Germinal center (tissue), 1 donor: ENCODE results near the gene HOOK2.

Experiments used
- DNase-seq: peaks from one replicate; pipeline ENCODE4 v3.0.0; 2012; ENCODE audit warnings: mixed read lengths, low spot score

Gene HOOK2

DNA sequence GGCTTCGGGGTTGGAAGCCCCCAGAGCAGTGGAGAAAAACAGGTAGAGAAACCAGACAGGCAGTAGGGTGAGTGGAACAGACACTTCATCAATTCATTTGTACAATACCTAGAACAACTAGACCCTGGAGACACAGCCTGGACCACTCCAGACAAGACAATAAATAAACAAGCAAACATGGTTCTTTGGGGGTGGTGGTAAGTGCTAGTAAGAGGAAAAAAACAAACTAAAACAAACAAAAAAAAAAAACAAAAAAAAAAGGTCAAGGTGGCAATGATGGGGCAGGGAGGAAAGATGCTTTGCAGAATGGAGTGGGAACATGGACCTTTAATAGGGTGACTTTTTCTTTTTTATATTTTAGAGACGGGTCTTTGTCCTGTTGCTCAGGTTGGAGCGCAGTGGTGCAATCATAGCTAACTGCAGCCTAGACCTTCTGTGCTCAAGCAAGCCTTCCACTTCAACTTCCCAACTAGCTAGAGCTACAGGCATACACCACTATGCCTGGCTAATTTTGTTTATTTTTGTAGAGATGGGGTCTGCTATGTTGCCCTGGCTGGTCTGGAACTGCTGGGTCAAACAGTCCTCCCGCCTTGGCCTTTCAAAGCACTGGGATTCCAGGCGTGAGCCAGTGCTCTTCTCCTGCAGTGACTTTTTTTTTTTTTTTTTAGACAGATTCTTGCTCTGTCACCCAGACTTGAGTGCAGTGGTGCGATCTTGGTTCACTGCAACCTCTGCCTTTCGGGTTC is 19.0 kb upstream of the HOOK2 start:
- no peak for DNase-seq

DNA sequence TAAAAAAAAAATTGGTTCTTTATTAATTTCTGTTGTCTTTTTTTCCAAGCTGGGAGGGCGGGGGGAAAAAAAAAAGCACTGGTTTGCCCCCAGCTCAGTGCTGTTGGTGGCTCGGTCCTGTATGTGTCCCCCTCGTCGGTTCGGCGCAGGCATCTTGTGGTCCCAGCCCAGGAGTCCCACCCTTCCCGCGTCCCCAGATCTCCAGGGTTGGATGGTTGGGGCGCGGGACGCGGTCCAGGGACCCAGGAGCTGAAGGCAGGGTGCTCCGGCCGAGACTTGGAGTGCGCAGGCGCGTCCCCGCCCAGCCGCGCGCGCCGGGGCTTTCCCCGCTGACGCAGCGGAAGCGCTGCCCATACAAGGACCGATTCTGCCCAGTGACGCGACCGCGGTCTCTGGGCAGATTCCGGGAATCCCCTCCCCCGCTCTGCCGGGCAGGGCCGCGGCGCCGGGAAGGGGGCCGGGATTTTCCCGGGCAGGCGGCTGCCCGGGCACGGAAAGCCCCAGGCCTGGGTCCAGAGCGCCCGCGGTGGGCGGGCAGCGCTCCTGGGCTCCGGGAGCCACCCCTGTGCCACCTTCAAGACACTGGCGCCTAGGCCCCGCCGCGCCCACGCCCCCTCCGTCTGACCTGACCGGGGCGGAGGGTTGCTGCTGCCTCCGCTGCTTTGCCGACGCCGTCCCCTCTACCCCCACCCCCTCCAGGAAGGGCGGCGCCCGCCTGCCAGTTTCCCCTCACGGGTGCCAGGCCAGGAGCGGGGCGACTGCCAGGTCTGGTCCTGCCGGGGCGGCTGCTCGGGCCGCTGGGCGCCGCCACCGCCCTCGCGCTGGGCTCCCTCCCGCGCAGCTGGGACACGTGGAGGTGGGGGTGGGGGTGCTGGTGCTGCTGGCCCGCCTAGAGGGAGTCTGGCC is 18.2 kb upstream of the HOOK2 start:
- DNase-seq = peak; percentile 94

DNA sequence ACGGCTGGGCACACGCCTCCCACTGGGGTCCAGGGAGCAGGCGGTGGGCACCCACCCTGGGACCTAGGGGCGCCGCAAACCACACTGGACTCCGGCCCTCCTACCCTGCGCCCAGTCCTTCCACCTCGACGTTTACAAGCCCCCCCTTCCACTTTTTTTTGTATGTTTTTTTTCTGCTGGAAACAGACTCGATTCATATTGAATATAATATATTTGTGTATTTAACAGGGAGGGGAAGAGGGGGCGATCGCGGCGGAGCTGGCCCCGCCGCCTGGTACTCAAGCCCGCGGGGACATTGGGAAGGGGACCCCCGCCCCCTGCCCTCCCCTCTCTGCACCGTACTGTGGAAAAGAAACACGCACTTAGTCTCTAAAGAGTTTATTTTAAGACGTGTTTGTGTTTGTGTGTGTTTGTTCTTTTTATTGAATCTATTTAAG is 17.5 kb upstream of the HOOK2 start:
- no peak for DNase-seq

DNA sequence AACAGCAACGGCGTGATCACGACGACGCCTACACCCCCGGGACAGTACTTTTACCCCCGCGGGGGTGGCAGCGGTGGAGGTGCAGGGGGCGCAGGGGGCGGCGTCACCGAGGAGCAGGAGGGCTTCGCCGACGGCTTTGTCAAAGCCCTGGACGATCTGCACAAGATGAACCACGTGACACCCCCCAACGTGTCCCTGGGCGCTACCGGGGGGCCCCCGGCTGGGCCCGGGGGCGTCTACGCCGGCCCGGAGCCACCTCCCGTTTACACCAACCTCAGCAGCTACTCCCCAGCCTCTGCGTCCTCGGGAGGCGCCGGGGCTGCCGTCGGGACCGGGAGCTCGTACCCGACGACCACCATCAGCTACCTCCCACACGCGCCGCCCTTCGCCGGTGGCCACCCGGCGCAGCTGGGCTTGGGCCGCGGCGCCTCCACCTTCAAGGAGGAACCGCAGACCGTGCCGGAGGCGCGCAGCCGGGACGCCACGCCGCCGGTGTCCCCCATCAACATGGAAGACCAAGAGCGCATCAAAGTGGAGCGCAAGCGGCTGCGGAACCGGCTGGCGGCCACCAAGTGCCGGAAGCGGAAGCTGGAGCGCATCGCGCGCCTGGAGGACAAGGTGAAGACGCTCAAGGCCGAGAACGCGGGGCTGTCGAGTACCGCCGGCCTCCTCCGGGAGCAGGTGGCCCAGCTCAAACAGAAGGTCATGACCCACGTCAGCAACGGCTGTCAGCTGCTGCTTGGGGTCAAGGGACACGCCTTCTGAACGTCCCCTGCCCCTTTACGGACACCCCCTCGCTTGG is 16.9 kb upstream of the HOOK2 start:
- no peak for DNase-seq

DNA sequence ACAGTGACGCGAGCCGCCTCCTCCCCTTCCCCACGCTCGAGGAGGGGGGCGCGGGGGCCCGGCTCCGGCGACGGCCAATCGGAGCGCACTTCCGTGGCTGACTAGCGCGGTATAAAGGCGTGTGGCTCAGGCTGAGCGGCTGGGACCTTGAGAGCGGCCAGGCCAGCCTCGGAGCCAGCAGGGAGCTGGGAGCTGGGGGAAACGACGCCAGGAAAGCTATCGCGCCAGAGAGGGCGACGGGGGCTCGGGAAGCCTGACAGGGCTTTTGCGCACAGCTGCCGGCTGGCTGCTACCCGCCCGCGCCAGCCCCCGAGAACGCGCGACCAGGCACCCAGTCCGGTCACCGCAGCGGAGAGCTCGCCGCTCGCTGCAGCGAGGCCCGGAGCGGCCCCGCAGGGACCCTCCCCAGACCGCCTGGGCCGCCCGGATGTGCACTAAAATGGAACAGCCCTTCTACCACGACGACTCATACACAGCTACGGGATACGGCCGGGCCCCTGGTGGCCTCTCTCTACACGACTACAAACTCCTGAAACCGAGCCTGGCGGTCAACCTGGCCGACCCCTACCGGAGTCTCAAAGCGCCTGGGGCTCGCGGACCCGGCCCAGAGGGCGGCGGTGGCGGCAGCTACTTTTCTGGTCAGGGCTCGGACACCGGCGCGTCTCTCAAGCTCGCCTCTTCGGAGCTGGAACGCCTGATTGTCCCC is 16.1 kb upstream of the HOOK2 start, which contains the start of gene JUNB:
TSS of gene JUNB (plus strand) at position 142 of the 706 bp plus-strand sequence. CDS start at position 428, 286 bp downstream.
- peak; percentile 93 for DNase-seq

DNA sequence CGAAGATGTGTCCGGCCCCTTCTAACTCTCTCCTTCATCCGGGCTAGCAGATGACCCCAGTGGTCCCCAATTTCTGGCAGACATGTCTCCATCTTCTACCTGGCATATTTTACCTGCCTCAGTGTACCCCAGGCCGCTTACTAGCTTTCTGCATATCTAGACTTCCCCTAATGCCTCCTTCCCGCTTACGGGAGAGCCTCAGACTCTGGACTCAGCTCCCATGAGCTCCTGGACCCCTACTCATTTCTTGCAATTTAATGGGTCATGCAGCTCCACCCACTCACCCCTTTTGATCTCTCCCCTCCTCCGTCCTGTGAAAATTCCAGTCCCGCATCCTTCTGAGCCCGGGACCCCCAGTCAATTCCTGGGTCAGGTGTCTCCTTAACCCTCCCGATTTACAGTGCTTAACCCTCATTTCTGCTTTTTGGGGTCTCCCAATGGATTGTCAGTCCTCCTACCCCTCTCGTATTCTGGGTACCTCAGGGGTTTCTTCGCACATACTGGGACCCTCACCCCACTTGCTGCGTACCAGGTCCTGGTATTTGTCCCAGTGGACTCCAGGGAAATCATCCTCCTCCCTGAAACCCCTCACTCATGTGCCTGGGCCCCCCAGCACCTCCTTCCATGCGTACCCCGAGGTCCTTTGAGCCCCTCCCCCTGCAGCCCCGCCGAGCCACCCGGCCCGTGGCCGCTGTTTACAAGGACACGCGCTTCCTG is 15.4 kb upstream of the HOOK2 start:
- no peak for DNase-seq

DNA sequence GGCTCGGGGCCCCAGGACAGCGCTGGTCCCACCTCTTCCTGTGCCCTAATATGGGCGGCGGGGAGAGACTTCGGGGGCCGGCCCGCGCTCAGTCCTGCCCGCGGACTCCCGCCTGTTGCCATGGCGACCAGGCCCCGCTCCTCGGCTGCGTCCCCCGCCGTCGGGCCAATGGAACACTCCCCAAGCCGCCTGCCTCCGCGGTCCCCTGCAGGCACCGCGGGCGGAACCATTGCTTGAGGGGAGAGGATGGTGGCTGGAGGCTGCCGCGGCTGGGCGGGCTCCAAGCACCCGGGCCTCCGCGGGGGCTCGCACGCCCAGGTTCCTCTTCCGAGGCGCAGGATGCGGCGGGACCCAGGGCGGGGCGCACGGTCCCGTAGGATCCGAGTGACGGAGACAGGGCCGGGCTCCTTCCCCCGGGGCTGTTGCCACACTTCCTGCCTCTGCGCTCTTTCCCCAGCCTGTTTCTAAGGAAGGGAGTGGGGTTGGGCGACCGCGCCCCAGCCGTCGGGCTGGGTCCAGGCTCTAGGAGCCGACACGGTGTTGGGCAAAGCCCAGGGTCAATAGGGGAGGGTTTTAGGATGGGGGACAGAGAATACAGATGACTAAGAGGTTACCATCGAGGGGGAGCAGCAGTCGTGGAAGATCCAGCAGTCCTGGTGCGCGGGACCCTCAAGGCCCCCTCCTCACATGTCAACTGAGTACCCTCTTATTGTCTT is 14.7 kb upstream of the HOOK2 start:
- DNase-seq = peak; percentile 95

DNA sequence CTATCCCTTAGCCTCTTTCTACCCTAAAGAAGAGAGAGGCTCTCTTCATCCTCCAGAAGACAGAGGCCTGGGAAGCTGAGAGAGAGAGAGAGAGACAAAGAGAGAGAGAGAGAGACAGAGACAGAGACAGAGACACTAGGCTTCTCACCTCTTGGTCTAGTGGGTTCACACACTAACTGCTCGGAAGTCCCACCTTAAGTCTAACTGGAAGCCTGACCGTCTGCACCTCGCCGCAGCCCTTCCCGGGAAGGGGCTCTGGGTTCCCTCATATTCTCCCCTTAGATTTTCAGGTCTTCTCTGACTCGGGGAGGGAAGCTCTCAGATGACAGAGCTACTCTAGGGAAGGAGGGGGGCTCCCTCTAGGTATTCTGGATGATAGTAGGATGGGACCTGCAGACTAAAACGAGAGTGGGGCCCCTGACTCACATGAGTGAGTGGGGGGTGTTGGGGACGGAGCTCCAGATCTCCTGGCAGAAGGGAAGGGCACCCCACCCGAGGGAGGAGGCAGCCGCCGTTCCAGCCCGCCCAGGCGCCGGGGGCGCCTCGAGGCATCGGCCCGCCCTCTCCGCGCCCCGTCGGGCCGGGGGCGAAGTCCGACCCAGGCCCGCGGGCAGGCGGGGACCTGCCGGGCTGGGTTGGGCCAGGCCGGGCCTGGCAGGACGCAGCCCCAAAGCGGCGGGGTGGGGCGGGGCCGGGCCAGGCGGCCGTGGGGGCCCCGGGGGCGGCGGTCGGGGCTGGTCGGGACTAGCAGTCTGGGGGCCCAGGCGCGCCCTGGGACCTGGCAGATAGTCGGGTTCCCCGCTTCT is 13.9 kb upstream of the HOOK2 start:
- no peak for DNase-seq

DNA sequence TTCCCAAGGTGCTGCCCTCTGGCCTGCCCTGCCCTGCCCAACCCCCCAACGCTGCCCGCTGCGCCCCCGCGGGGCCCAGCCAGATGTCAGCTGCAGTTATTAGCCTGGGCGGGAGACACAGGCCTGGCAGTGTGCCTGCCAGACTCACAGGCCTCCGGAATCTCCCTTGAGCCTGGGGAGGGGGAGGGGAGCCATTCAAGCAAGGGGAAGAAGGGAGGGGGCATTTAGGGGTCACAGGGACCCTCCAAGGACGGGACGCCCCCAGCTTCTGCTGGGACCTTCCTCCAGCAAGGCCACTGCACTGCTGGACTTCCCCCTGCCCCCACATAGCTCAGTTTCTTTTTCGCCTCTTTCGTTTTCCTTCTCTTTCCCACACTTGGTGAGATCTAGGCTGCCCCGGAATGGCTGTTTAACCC is 13.3 kb upstream of the HOOK2 start:
- DNase-seq = no peak

DNA sequence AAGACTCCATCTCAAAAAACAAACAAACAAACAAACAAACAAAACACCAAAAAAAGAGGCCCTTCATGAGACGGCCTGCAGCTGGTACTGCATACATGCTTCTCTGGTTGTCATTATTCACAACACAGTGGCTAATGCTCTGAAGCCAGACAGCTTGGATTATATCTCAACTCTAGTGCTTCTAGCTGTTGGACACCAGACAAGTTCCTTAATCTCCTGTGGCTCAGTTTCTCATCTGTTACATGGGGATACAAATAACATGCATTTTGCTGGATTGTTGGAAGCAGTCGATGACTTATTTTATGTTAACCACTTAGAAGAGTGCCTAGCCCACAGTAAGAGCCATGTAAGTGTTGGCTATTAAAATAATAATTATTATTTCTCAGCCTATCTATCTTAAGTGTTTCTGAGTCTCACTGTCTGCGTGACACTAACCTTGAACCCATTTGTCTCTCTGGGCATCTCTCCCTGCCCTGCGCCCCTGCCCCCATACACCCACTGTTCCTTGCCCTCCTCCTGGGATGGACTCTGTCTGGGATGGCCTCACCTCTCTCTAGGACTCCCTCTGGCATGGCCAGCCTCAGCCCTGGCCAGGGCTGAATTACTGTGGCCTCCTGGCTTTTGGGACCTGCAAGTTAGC is 12.8 kb upstream of the HOOK2 start:
- DNase-seq = no peak

DNA sequence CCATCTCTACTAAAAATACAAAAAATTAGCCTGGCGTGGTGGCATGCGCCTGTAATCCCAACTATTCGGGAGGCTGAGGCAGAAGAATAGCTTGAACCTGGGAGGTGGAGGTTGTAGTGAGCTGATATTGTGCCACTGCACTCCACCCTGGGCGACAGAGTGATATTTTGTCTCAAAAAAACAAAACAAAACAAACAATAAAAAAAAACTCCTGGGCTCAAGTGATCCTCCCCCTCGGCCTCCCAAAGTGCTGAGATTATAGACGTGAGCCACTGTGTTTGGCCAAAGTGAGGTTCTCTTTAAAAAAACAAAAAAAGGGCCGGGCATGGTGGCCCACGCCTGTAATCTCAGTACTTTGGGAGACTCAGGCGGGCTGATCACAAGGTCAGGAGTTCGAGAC is 12.1 kb upstream of the HOOK2 start:
- no peak for DNase-seq

DNA sequence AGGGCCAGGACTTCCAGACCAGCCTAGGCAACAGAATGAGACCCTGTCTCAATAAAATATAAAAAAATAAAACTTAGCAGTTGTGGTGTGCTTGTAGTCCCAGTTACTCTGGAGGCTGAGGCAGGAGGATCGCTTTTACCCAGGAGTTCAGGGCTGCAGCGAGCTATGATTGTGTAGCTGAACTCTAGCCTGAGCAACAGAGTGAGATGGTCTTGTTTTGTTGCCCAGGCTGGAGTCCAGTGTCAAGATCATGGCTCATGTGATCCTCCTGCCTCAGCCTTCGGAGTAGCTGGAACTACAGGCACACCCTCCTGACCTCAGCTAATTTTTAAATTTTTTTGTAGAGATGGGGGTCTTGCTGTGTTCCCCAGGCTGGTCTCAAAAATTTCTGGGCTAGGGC is 11.6 kb upstream of the HOOK2 start:
- DNase-seq = no peak

DNA sequence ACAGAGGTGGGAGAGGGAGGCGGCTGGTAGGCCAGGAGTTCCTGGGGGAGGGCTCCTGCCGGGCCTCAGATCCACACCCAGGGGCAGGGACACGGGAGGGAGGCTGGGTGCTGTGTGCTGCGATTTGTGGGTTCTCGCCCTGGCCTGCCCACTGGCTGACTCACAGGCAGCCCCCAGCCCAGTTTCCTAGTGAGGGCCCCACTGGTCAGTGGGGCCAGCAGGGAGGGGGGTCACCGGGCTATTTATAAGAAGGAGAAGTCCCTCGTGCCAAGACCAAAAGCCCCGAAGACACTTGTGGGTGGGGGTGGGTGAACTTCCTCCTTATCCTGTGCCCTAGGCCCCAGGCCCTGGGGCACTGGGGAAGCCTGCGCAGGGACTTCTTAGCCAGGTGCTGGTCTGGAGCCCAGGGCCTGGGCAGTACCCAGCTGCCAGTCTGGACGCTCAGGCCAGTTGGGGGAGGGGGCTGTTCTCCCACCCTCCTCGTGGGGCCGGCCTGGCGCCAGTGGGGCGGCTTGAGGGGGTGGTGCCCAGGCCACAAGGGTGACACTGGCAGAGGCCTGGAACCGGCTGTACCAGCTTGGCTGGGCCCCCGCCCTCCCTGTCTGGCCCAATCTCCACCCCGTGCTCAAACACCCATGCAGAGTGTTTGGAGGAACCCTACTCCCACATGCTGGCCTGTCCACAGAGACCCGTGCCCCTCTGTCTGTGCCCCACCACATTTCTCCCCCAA is 11.0 kb upstream of the HOOK2 start:
- DNase-seq = no peak

DNA sequence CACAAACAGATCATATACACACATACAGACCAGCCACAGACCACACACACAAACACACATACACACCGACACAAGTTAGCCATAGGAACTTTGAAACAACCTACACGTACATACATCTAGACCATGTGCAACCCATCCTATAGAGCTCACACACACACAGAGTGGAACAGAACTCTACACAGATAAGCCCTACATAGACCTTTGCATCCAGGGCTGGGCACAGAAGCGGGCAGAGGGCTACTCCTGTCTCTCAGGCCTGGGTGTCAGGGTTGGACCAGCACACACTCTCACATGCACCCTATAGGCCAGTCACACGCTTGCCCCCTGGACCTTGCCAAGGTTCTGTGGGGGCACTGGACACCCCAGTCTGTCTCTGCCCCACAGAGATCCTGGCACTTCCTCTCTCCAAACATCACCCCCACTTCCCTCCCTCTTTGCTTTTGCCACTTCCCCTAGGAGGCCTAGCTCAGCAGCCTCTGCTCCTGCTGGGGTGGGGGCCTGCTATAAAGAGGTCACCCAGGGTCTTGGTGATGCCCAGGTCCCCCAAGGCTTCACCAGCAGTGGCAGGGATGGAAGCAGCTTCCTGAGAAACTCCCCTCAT is 10.2 kb upstream of the HOOK2 start:
- DNase-seq = no peak

DNA sequence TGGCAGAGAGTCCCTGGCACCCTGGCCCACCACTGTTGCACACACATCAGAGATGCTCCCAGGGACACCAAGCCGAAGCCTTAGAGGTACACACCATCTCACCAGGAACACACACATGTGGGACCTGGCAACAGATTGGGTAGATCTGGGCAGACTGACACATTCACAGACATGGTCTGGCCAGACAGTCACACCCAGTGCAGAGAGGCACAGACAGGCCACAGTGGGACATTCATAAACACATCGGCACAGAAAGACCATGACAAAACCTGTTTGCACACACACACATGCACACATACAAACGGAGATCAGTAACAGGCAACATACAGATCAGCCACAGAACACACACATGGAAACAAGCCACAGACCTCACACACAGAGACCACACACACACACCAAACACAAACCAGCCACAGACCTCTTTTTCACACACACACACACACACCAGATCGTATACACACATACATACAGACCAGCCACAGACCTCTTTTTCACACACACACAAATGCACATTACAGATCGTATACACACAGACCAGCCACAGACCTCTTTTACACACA is 9.6 kb upstream of the HOOK2 start:
- no peak for DNase-seq

DNA sequence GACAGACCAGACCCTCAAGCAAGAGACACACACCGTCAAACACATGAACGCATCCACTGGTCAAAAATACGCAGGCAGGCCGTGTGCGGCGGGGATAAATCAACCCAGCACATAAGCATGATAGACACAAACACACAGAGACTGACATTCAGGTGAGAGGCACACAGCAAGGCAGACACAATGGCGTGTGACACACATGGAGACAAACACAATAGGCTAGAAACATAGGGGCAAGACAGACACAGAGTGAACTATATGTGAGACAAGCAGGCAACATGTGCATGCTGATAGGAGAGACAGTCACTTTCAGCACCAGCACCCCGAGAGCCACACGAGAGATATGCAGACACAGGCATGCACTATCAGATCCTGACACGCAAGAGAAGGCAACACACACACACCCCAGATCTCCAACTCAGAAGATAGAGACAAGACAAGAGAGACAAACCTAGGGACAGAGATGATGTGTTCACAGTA is 9.1 kb upstream of the HOOK2 start:
- no peak for DNase-seq

DNA sequence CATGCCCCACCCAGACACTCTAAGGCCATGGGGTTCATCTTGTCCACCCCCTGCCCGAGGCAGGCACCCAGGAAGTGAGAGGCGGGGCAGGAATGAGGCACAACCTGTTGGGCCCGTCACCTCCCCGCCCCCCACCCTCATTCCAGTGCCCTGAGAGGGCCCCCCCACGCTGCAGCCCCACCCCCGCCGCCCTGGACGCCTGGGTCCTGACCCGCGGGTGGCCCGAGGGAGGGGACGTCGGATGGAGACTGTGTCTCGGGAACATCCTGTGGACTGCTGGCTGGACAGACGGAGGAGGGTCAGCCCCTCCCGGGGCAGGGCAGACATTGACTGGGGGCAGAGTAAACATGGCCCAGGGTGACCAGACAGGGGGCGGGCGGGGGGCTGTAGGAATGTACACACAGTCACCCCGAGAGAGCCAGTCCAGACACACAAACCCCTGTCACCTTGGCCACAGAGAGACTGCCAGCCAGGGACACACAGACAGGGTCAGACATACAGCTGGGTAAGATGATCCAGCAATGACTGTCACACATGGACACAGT is 8.6 kb upstream of the HOOK2 start:
- no peak for DNase-seq
